Suprapubic skin (tissue), 3 donors: Measurements from ENCODE around the gene FAM171A1.
"Not testable (repeated sequence)": the region's sequence is repeated elsewhere in the genome, so short reads cannot be mapped to it uniquely, and the experiment has no call there.

Experiments
- POLR2A ChIP-seq, 2 donors: fragments of 450-650 bp; IDR thresholded peaks; one replicate each; pipeline ENCODE4 v1.6.1; 2017; ENCODE audit warnings: antibody characterized with exemption in 2 of 2, mild to moderate bottlenecking in 2 of 2, moderate library complexity in 2 of 2
- TF ChIP-seq, protein P1 (sequence below), 2 donors: fragments of 200-600 bp in 1 of 2; fragments of 450-650 bp in 1 of 2; sonication (generic) in 1 of 2; IDR thresholded peaks; one replicate each; pipeline ENCODE4 v1.5.1; 2016 to 2019; ENCODE audit warnings: antibody characterized with exemption in 2 of 2, mild to moderate bottlenecking in 1 of 2, moderate library complexity in 1 of 2

- TF ChIP-seq, protein P1, sequence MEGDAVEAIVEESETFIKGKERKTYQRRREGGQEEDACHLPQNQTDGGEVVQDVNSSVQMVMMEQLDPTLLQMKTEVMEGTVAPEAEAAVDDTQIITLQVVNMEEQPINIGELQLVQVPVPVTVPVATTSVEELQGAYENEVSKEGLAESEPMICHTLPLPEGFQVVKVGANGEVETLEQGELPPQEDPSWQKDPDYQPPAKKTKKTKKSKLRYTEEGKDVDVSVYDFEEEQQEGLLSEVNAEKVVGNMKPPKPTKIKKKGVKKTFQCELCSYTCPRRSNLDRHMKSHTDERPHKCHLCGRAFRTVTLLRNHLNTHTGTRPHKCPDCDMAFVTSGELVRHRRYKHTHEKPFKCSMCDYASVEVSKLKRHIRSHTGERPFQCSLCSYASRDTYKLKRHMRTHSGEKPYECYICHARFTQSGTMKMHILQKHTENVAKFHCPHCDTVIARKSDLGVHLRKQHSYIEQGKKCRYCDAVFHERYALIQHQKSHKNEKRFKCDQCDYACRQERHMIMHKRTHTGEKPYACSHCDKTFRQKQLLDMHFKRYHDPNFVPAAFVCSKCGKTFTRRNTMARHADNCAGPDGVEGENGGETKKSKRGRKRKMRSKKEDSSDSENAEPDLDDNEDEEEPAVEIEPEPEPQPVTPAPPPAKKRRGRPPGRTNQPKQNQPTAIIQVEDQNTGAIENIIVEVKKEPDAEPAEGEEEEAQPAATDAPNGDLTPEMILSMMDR (IDR thresholded peaks at IDR 0.05): not testable (repeated sequence)
- TF ChIP-seq POLR2A (IDR thresholded peaks at IDR 0.05): not testable (repeated sequence)
Measured at GRCh38 chr10:15269838-15270237, 101.3 kb downstream of the FAM171A1 start.
